ENCODE data around the gene CBR4. TPM values are rescaled to one million over a fixed set of nuclear protein-coding genes. Genes with fewer than 3 reads are reported as not detected.

Gene CBR4
- total RNA-seq: 10 to 100 TPM; 13.6 to 20.5 TPM
- polyA plus RNA-seq: 10 to 100 TPM in 1 of 2 donors, 1 to 10 TPM in 1; 8.1 to 11.5 TPM
- long read RNA-seq, donor 1, partial matches to known transcripts: 1 of 90 reads
- long read RNA-seq, donor 1, other reads (novel, unspliced or antisense): 85 of 90 reads
- long read RNA-seq, donor 2, partial matches to known transcripts: 0 of 51 reads
- long read RNA-seq, donor 2, other reads (novel, unspliced or antisense): 50 of 51 reads

DNA sequence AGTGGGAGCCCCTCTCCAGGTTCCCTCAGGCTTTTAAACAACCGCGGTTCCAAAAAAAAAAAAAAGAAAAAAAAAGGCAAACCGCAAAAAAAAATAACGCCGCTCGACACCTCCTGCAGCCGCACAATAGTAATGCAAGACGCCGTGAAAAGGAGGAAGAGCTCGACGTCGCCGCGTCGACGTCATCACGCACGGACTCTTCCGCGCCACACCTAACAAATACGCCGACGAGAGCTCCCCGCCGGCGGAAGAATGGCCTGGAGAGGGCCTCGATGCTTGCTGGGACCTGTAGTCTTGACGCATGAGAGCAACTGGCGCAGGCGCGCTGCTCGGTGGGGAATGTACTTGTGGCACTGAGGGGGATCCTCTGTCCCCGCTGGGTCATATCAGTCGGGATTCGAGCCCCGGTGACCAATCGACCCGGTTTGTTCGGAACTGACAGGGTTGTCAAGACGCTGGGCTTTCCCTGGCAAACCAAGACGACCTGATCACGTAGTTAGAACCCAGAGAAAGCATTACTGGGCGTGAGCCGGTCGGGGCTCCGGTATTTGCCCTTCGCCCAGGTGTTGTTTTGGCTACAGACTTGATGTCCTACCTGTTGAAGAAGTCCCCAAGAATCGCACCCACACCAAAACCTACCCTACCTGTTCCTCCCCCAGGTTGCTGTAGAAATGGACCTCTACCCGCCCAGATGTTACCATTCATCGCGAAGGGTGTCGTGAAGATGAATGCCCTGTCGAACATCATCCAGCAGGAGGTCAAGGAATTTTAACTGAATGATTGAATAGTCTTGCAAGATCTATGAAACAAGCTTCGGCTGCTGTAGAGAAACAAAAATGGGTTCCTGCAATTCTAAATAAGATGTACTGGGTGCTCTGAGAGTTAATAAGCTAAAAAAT, at the start of gene CBR4:
TSS of gene CBR4 (minus strand) at position 131 of the 899 bp plus-strand sequence. CDS start 166 bp downstream, outside the sequence.
- Histone ChIP-seq H3K27me3 (ENCODE audit: control insufficient read depth in 1 of 2, insufficient read depth in 2 of 2, low read length in 1 of 2) (no peaks in the 10 kb centered on the region), H3K4me3 (ENCODE audit: low read length in 2 of 2) (peak within 1 kb of the TSS; percentile 83 to 85), H3K4me1 (ENCODE audit: control insufficient read depth in 1 of 2, insufficient read depth in 2 of 2, low read length in 2 of 2) (peaks cover 0 to 3% of the 10 kb centered on the region in 2 donors), H3K36me3 (ENCODE audit: control insufficient read depth in 1 of 2, insufficient read depth in 2 of 2, low read length in 1 of 2) (no peaks in the 10 kb centered on the region), H3K9me3 (ENCODE audit: control insufficient read depth, low read length) (no peaks in the 10 kb centered on the region), H3K27ac (ENCODE audit: low read depth in 1 of 2, low read length in 2 of 2) (peak within 1 kb of the TSS in 1 of 2 donors; percentile 77)
- 0 to 1% methylated on average over 54 of the region's 54 CpGs for WGBS, 2 donors
- ATAC-seq (ENCODE audit: low FRiP score): peak; percentile 98
- peak; percentile 99 for DNase-seq
- intact Hi-C loops (cut with DNase I): loop anchor here (5.0 to 10.0 kb wide), 3 partner anchors 257 to 296 kb away; partner anchors contain the start of gene SH3RF1 (in 1 of the 2)

DNA sequence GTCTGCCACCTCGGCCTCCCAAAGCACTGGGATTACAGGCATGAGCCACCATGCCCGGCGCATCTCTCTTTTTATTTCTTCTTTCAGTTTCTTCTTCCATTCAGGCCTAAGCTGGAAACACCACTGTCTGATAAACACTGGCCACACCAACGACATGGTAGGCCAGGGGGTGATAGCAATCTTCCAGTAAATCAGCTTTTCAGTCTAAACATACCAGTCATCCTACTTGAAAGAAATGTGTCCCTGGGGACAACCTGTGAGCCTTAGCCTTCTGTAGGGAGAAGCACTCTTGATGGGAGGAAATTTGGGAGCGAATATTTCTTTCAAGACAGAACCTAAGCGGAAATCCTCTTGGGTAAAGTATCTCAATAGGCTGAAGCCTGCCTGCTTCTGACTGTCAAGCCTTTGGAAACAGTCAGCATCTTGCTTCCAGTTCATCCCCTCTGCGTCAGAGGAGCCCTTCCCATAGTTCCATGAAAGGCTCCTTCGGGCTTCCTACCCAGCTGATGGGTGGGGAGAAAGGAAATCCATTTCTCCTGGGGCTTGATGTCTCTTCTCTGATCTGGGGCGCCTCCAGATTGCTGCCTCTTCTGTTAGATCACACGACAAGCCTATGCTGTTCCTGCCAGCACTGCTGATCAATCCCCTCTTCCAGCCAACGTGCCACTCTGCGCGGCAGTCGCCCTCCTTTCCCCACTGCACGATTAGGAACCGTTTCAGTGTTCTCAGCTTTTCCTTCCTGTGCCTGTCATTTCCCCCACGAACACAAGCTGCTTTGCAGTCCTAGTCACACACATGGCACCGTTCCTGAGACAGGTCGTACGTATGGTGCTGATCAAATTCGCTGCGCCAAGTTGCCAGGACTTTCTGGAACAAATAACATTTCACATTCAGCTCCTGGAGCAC, 49.5 kb upstream of the CBR4 start:
- Histone ChIP-seq H3K36me3 (ENCODE audit: control insufficient read depth in 1 of 2, insufficient read depth in 2 of 2, low read length in 1 of 2) (no peaks in the 10 kb centered on the region), H3K27ac (ENCODE audit: low read depth in 1 of 2, low read length in 2 of 2) (peak overlapping the region; percentile 54 to 94), H3K4me3 (ENCODE audit: low read length in 2 of 2) (no peak overlapping the region), H3K9me3 (ENCODE audit: control insufficient read depth, low read length) (no peaks in the 10 kb centered on the region), H3K27me3 (ENCODE audit: control insufficient read depth in 1 of 2, insufficient read depth in 2 of 2, low read length in 1 of 2) (no peaks in the 10 kb centered on the region), H3K4me1 (ENCODE audit: control insufficient read depth in 1 of 2, insufficient read depth in 2 of 2, low read length in 2 of 2) (peaks cover 3 to 10% of the 10 kb centered on the region in 2 donors)
- 30 to 31% methylated on average over 22 of the region's 22 CpGs for WGBS, 2 donors
- intact Hi-C loops (cut with DNase I): loop anchor here in 1 of 2 donors (5.0 kb wide), 2 partner anchors 38 to 213 kb away; partner anchors contain the start of gene SH3RF1
- ATAC-seq (ENCODE audit: low FRiP score) (peak; percentile 66), DNase-seq (peak in 1 of 2 donors; percentile 51)

DNA sequence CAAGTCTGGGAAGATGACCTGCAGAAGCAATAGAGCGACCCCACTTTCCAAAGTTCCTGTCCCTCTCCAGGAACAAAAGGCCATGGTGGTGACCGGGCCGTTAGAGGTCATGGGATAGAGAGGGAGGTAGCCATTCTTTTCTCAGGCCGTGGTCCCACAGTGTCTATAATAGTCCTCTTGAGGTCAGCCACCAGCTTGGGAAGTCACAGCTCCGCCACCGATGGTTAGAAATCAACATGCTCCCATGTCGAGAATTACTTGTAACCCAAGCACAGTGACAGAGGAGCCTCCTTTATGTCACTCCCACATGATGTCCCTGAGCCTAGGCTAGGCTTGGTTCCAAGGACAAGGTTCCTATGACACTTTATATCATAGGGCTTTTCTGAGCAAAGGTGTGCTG, 48.3 kb upstream of the CBR4 start:
- ATAC-seq (ENCODE audit: low FRiP score) (no peak), DNase-seq (no peak)
- Histone ChIP-seq H3K4me3 (ENCODE audit: low read length in 2 of 2) (no peak overlapping the region), H3K4me1 (ENCODE audit: control insufficient read depth in 1 of 2, insufficient read depth in 2 of 2, low read length in 2 of 2) (peaks cover 3 to 5% of the 10 kb centered on the region in 2 donors), H3K9me3 (ENCODE audit: control insufficient read depth, low read length) (no peaks in the 10 kb centered on the region), H3K27me3 (ENCODE audit: control insufficient read depth in 1 of 2, insufficient read depth in 2 of 2, low read length in 1 of 2) (no peaks in the 10 kb centered on the region), H3K27ac (ENCODE audit: low read depth in 1 of 2, low read length in 2 of 2) (no peak overlapping the region), H3K36me3 (ENCODE audit: control insufficient read depth in 1 of 2, insufficient read depth in 2 of 2, low read length in 1 of 2) (no peaks in the 10 kb centered on the region)
- intact Hi-C loops (cut with DNase I): no loop called here
- WGBS, 2 donors: 93% methylated on average over 7 of the region's 7 CpGs

DNA sequence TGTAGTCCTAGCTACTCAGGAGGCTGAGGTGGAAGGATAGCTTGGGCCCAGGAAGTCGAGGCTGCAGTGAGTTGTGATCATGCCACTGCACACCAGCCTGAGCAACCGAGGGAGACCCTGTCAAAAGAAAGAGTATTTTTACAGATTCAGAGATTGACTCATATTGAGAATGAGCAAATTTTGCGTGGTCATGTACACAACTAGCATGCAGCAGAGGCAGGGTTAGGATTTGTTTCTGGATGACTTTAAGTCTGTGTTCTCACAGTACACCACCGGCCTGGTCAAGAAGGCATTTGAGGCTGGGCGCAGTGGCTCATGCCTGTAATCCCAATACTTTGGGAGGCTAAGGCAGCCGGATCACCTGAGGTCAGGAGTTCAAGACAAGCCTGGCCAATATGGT, 44.8 kb upstream of the CBR4 start:
- no peaks in the 10 kb centered on the region for H3K27me3 ChIP-seq (ENCODE audit: control insufficient read depth in 1 of 2, insufficient read depth in 2 of 2, low read length in 1 of 2)
- no peaks in the 10 kb centered on the region for H3K4me1 ChIP-seq (ENCODE audit: control insufficient read depth in 1 of 2, insufficient read depth in 2 of 2, low read length in 2 of 2)
- H3K36me3 ChIP-seq (ENCODE audit: control insufficient read depth in 1 of 2, insufficient read depth in 2 of 2, low read length in 1 of 2): no peaks in the 10 kb centered on the region
- H3K27ac ChIP-seq (ENCODE audit: low read depth in 1 of 2, low read length in 2 of 2): no peak overlapping the region
- H3K4me3 ChIP-seq (ENCODE audit: low read length in 2 of 2): no peak overlapping the region
- ATAC-seq (ENCODE audit: low FRiP score): no peak
- intact Hi-C loops (cut with DNase I): no loop called here
- no peak for DNase-seq
- WGBS, 2 donors: 96 to 98% methylated on average over 6 of the region's 6 CpGs
- no peaks in the 10 kb centered on the region for H3K9me3 ChIP-seq (ENCODE audit: control insufficient read depth, low read length)

DNA sequence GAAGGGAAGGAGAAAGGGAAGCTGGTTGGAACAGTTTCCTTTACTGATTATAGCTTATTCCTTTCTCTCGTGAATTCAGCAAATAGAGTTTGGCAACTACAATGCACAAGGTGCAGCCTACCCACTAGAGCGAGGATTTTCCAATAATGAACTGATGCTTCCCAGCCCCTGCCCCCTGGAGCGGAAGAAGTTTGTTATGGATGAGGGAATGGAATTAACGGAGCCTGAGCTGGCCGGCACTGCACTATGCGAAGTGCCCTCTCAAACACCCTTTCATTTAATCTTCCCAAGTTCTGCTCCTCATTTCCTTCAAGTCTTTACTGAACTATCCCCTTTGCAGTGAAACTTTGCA, 42.5 kb upstream of the CBR4 start:
- DNase-seq (no peak), ATAC-seq (ENCODE audit: low FRiP score) (no peak)
- 83 to 90% methylated on average over 6 of the region's 6 CpGs for WGBS, 2 donors
- Histone ChIP-seq H3K4me1 (ENCODE audit: control insufficient read depth in 1 of 2, insufficient read depth in 2 of 2, low read length in 2 of 2) (no peaks in the 10 kb centered on the region), H3K9me3 (ENCODE audit: control insufficient read depth, low read length) (no peaks in the 10 kb centered on the region), H3K4me3 (ENCODE audit: low read length in 2 of 2) (no peak overlapping the region), H3K36me3 (ENCODE audit: control insufficient read depth in 1 of 2, insufficient read depth in 2 of 2, low read length in 1 of 2) (no peaks in the 10 kb centered on the region), H3K27ac (ENCODE audit: low read depth in 1 of 2, low read length in 2 of 2) (no peak overlapping the region), H3K27me3 (ENCODE audit: control insufficient read depth in 1 of 2, insufficient read depth in 2 of 2, low read length in 1 of 2) (no peaks in the 10 kb centered on the region)
- intact Hi-C loops (cut with DNase I): no loop called here

DNA sequence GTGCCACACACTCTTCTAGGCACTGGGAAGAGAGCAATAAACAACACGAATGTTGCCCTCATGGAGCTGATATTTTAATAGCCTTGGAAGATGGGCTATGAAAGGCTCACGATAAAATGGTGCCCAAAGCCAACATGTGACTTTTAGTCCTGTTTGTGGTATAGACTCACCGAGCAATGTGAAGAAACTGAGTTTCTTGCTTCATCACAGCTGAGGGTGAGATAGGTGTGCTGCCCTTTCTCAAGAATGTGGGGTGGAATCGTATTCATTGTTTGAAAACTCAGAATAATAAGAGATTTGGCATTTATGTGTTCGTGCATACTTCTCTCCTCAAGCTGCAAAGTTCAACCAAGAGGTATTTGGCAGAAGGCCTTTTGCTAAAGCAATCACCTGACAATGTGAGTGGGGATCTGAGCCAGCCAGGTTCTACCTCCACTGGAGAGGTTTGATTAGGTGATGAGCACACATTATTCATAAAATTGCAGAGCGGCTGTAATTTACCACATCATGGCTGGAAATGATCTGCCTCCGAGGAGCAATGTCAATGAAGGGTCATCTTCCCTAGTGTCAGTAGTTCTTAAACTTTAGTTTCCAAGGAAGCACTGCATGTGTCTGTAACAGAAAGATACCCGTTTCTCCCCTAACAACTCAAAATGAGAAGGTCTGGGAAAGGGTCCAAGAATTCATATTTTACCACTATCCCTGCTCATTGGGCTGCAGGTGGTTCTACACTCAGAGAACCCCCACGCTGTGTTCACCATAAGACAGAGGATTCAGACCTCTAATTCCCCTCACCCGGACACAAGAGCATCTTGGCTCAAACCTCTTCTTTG, 41.9 kb upstream of the CBR4 start:
- H3K27ac ChIP-seq (ENCODE audit: low read depth in 1 of 2, low read length in 2 of 2): no peak overlapping the region
- ATAC-seq (ENCODE audit: low FRiP score): no peak

DNA sequence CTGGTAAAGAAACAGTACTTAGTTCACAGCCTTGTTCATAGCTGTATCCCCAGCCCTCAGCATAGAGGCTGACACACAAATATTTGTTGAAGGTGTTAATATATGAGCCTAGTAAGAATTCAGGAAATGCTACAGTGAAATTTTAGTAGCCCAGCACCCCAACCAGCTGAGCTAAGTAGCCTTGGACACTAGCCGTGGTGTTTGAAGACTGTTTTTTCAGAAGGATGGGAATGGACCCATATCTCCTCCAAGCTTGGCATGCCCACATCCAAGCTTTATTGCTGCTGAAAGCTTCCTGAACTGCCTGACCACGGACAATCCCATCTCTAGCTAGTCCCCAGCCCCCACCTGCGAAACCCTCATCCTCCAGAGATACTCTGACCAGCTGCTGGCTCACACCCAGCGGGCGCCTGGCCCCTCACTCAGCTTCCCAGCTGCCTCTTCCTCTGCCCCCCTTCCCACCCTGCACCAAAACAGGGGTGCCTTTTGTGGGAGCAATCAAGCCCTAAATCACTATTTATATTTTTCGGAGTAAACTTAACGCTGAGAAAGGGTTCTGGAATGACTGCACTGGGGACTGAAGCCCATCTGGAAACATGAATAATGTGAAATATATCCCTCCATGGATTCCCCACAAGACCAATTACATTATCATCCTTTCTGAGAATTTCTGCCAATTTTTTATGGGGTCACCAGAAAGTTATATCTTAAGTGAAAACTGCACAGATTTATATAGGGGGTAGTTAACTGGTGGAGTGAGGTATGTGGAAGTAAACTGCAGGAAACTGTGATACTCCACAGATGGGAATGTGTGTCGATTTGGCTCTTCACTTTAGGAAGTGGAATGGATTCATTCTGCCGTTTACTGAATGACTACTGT, 41.1 kb upstream of the CBR4 start:
- 90 to 92% methylated on average over 9 of the region's 9 CpGs for WGBS, 2 donors
- no peak overlapping the region for H3K4me3 ChIP-seq (ENCODE audit: low read length in 2 of 2)
- no peak overlapping the region for H3K27ac ChIP-seq (ENCODE audit: low read depth in 1 of 2, low read length in 2 of 2)
- no peaks in the 10 kb centered on the region for H3K27me3 ChIP-seq (ENCODE audit: control insufficient read depth in 1 of 2, insufficient read depth in 2 of 2, low read length in 1 of 2)
- H3K36me3 ChIP-seq (ENCODE audit: control insufficient read depth in 1 of 2, insufficient read depth in 2 of 2, low read length in 1 of 2): no peaks in the 10 kb centered on the region
- DNase-seq: no peak
- H3K9me3 ChIP-seq (ENCODE audit: control insufficient read depth, low read length): no peaks in the 10 kb centered on the region
- no peak for ATAC-seq (ENCODE audit: low FRiP score)
- intact Hi-C loops (cut with DNase I): no loop called here
- H3K4me1 ChIP-seq (ENCODE audit: control insufficient read depth in 1 of 2, insufficient read depth in 2 of 2, low read length in 2 of 2): no peaks in the 10 kb centered on the region

More for the DNA sequence above, 41.9 kb upstream of the CBR4 start:
- 85 to 88% methylated on average over 10 of the region's 10 CpGs for WGBS, 2 donors
- DNase-seq: no peak
- H3K27me3 ChIP-seq (ENCODE audit: control insufficient read depth in 1 of 2, insufficient read depth in 2 of 2, low read length in 1 of 2): no peaks in the 10 kb centered on the region
- no peaks in the 10 kb centered on the region for H3K9me3 ChIP-seq (ENCODE audit: control insufficient read depth, low read length)
- intact Hi-C loops (cut with DNase I): no loop called here
- no peak overlapping the region for H3K4me3 ChIP-seq (ENCODE audit: low read length in 2 of 2)
- H3K4me1 ChIP-seq (ENCODE audit: control insufficient read depth in 1 of 2, insufficient read depth in 2 of 2, low read length in 2 of 2): no peaks in the 10 kb centered on the region
- H3K36me3 ChIP-seq (ENCODE audit: control insufficient read depth in 1 of 2, insufficient read depth in 2 of 2, low read length in 1 of 2): no peaks in the 10 kb centered on the region

All from aorta (tissue), 5 donors.